ENCODE measurements around the gene FYB1.
"Not testable (repeated sequence)": the region's sequence is repeated elsewhere in the genome, so short reads cannot be mapped to it uniquely, and the experiment has no call there.

Gene FYB1

GRCh38 chr5:39219437-39219836, at the start of gene FYB1:
Gene FYB1, minus strand, starts transcription at chr5:39219563. Its CDS starts 16,603 bp downstream, at chr5:39202960.
- no peak for DNase-seq

GRCh38 chr5:39267186-39267585, 47.8 kb upstream of the FYB1 start:
- no peak for DNase-seq

- no peak for DNase-seq
Observed at GRCh38 chr5:39266442-39266841, 47.1 kb upstream of the FYB1 start.

GRCh38 chr5:39264528-39264927, 45.2 kb upstream of the FYB1 start:
- DNase-seq = no peak

- DNase-seq = no peak
Observed at GRCh38 chr5:39262981-39263380, 43.6 kb upstream of the FYB1 start.

- no peak for DNase-seq
Observed at GRCh38 chr5:39260095-39260494, 40.7 kb upstream of the FYB1 start.

- DNase-seq = no peak
Observed at GRCh38 chr5:39257554-39257953, 38.2 kb upstream of the FYB1 start.

- DNase-seq = no peak
Observed at GRCh38 chr5:39256477-39257235, 37.3 kb upstream of the FYB1 start.

GRCh38 chr5:39255406-39255805, 36.0 kb upstream of the FYB1 start:
- no peak for DNase-seq

GRCh38 chr5:39254671-39255070, 35.3 kb upstream of the FYB1 start:
- DNase-seq = no peak

GRCh38 chr5:39253196-39253595, 33.8 kb upstream of the FYB1 start:
- no peak for DNase-seq

- no peak for DNase-seq
Observed at GRCh38 chr5:39249564-39250274, 30.4 kb upstream of the FYB1 start.

GRCh38 chr5:39249069-39249468, 29.7 kb upstream of the FYB1 start:
- no peak for DNase-seq

GRCh38 chr5:39240750-39241149, 21.4 kb upstream of the FYB1 start:
- no peak for DNase-seq

GRCh38 chr5:39238366-39239105, 19.2 kb upstream of the FYB1 start:
- no peak for DNase-seq

- no peak for DNase-seq
Observed at GRCh38 chr5:39236718-39237117, 17.4 kb upstream of the FYB1 start.

- no peak for DNase-seq
Observed at GRCh38 chr5:39235648-39236047, 16.3 kb upstream of the FYB1 start.

GRCh38 chr5:39234494-39234893, 15.1 kb upstream of the FYB1 start:
- not testable (repeated sequence) for DNase-seq

GRCh38 chr5:39233783-39234182, 14.4 kb upstream of the FYB1 start:
- no peak for DNase-seq

- DNase-seq = peak; percentile 22 to 36
Observed at GRCh38 chr5:39231705-39232525, 12.6 kb upstream of the FYB1 start.

- DNase-seq = no peak
Observed at GRCh38 chr5:39228596-39228995, 9.2 kb upstream of the FYB1 start.

GRCh38 chr5:39226558-39226957, 7.2 kb upstream of the FYB1 start:
- DNase-seq = no peak

GRCh38 chr5:39226100-39226451, 6.7 kb upstream of the FYB1 start:
- DNase-seq = no peak
